HEK293 (cell line): ENCODE measurements around the gene AMD1.
A peak's percentile ranks its signal among the peaks of the same experiment; 100 is the strongest.

Experiments
- CTCF ChIA-PET: fragments of 350-600 bp; formaldehyde crosslinking; extraction: SDS; loops from one replicate; lab custom pipeline; 2021; ENCODE audit warnings: antibody characterized with exemption; lab: Yijun Ruan, JAX
- POLR2A ChIA-PET: fragments of 300-600 bp; formaldehyde crosslinking; extraction: SDS; loops from one replicate; lab custom pipeline; 2020; ENCODE audit warnings: antibody characterized with exemption, inconsistent platforms; lab: Yijun Ruan, JAX
- H3K27ac ChIP-seq: fragments of 200-500 bp; sonication (Bioruptor generic); 2 replicates; pipeline ENCODE4 v1.5.1; 2014; ENCODE audit warnings: low read depth, low read length, control low read depth, inconsistent platforms; ENCODE audit errors: extremely low read depth
- H3K36me3 ChIP-seq, 2 experiments: fragments of 200-500 bp in 1 of 2; sonication (Bioruptor generic) in 1 of 2; 1 replicate in 1 of 2; 2 replicates in 1 of 2; pipeline ENCODE4 v1.5.1; 2014 to 2017; ENCODE audit warnings: inconsistent platforms in 2 of 2, low read length in 2 of 2; ENCODE audit not compliant: control insufficient read depth in 2 of 2, insufficient read depth in 1 of 2
- H3K4me1 ChIP-seq: fragments of 200-500 bp; sonication (Bioruptor generic); 2 replicates; pipeline ENCODE4 v1.5.1; 2014; ENCODE audit warnings: mild to moderate bottlenecking, low read length, inconsistent platforms; ENCODE audit not compliant: control insufficient read depth, insufficient read depth
- H3K4me3 ChIP-seq: 2 replicates; pipeline ENCODE4 v1.5.1; 2011; ENCODE audit warnings: low read depth, mild to moderate bottlenecking, control low read depth, low read length, moderate library complexity
- H3K9me3 ChIP-seq: fragments of 200-500 bp; sonication (Bioruptor generic); 2 replicates; pipeline ENCODE4 v1.5.1; 2014; ENCODE audit warnings: low read depth, low read length, inconsistent platforms; ENCODE audit not compliant: control insufficient read depth, insufficient read depth
- BCL11B ChIP-seq: fragments of 450-650 bp; formaldehyde crosslinking; IDR thresholded peaks from 2 replicates; pipeline ENCODE4 v1.5.1; 2016; ENCODE audit warnings: low read depth, missing biosample characterization, missing genetic modification characterization
- GLIS2 ChIP-seq: fragments of 450-650 bp; formaldehyde crosslinking; IDR thresholded peaks from 2 replicates; pipeline ENCODE4 v1.5.1; 2016; ENCODE audit warnings: missing biosample characterization, missing genetic modification characterization
- KLF7 ChIP-seq: fragments of 450-650 bp; formaldehyde crosslinking; IDR thresholded peaks from 2 replicates; pipeline ENCODE4 v1.5.1; 2016; ENCODE audit warnings: missing biosample characterization, missing genetic modification characterization, borderline replicate concordance
- PRDM6 ChIP-seq: fragments of 450-650 bp; formaldehyde crosslinking; IDR thresholded peaks from 2 replicates; pipeline ENCODE4 v1.5.1; 2017; ENCODE audit warnings: missing biosample characterization, missing genetic modification characterization
- ZBTB17 ChIP-seq: fragments of 450-650 bp; formaldehyde crosslinking; IDR thresholded peaks from 2 replicates; pipeline ENCODE4 v1.5.1; 2016; ENCODE audit warnings: missing biosample characterization, missing genetic modification characterization
- ZNF121 ChIP-seq: fragments of 450-650 bp; formaldehyde crosslinking; IDR thresholded peaks from 2 replicates; pipeline ENCODE4 v1.5.1; 2016; ENCODE audit warnings: missing biosample characterization, missing genetic modification characterization
- ZNF175 ChIP-seq: fragments of 450-650 bp; formaldehyde crosslinking; IDR thresholded peaks from 2 replicates; pipeline ENCODE4 v1.5.1; 2016; ENCODE audit warnings: missing biosample characterization, missing genetic modification characterization
- ZNF2 ChIP-seq: fragments of 450-650 bp; formaldehyde crosslinking; IDR thresholded peaks from 2 replicates; pipeline ENCODE4 v1.5.1; 2016; ENCODE audit warnings: missing biosample characterization, missing genetic modification characterization
- ZNF202 ChIP-seq: fragments of 450-650 bp; formaldehyde crosslinking; IDR thresholded peaks from 2 replicates; pipeline ENCODE4 v1.5.1; 2016; ENCODE audit warnings: missing biosample characterization, missing genetic modification characterization, borderline replicate concordance
- ZNF221 ChIP-seq: fragments of 450-650 bp; formaldehyde crosslinking; IDR thresholded peaks from 2 replicates; pipeline ENCODE4 v1.5.1; 2017; ENCODE audit warnings: missing biosample characterization, missing genetic modification characterization, borderline replicate concordance
- ZNF248 ChIP-seq: fragments of 450-650 bp; formaldehyde crosslinking; IDR thresholded peaks from 2 replicates; pipeline ENCODE4 v1.5.1; 2017; ENCODE audit warnings: missing biosample characterization, missing genetic modification characterization
- ZNF266 ChIP-seq: fragments of 450-650 bp; formaldehyde crosslinking; IDR thresholded peaks from 2 replicates; pipeline ENCODE4 v1.5.1; 2016; ENCODE audit warnings: missing biosample characterization, missing genetic modification characterization, low read depth
- ZNF335 ChIP-seq: fragments of 450-650 bp; formaldehyde crosslinking; conservative IDR thresholded peaks from 2 replicates; pipeline ENCODE4 v1.5.1; 2016; ENCODE audit warnings: missing biosample characterization, missing genetic modification characterization
- ZNF354C ChIP-seq: fragments of 450-650 bp; formaldehyde crosslinking; IDR thresholded peaks from 2 replicates; pipeline ENCODE4 v1.5.1; 2016; ENCODE audit warnings: missing biosample characterization, missing genetic modification characterization, low read depth, borderline replicate concordance
- ZNF423 ChIP-seq: fragments of 450-650 bp; formaldehyde crosslinking; IDR thresholded peaks from 2 replicates; pipeline ENCODE4 v1.5.1; 2016; ENCODE audit warnings: missing biosample characterization, missing genetic modification characterization
- ZNF558 ChIP-seq: fragments of 450-650 bp; formaldehyde crosslinking; IDR thresholded peaks from 2 replicates; pipeline ENCODE4 v1.5.1; 2016; ENCODE audit warnings: missing biosample characterization, missing genetic modification characterization
- ZNF600 ChIP-seq: fragments of 450-650 bp; formaldehyde crosslinking; IDR thresholded peaks from 2 replicates; pipeline ENCODE4 v1.5.1; 2016; ENCODE audit warnings: missing biosample characterization, missing genetic modification characterization
- ZNF660 ChIP-seq: fragments of 450-650 bp; IDR thresholded peaks from 2 replicates; pipeline ENCODE4 v1.5.1; 2018; ENCODE audit warnings: missing biosample characterization, mild to moderate bottlenecking, missing genetic modification characterization
- ZSCAN30 ChIP-seq: fragments of 450-650 bp; IDR thresholded peaks from 2 replicates; pipeline ENCODE4 v1.5.1; 2018; ENCODE audit warnings: missing biosample characterization, mild to moderate bottlenecking, missing genetic modification characterization, moderate library complexity
- TF ChIP-seq, protein P1 (sequence below): fragments of 450-650 bp; formaldehyde crosslinking; IDR thresholded peaks from 2 replicates; pipeline ENCODE4 v1.5.1; 2016; ENCODE audit warnings: missing biosample characterization, missing genetic modification characterization
- TF ChIP-seq, protein P2 (sequence below): IDR thresholded peaks from 2 replicates; pipeline ENCODE4 v1.6.1; 2011; ENCODE audit warnings: mild to moderate bottlenecking, low read depth, low read length, borderline replicate concordance
- TF ChIP-seq, protein P3 (sequence below): fragments of 450-650 bp; formaldehyde crosslinking; IDR thresholded peaks from 2 replicates; pipeline ENCODE4 v1.5.1; 2016; ENCODE audit warnings: missing biosample characterization, missing genetic modification characterization

AMD1 gene

GRCh38 chr6:110878751-110879522 is 4.4 kb downstream of the AMD1 start (continued):
- TF ChIP-seq, protein P1, sequence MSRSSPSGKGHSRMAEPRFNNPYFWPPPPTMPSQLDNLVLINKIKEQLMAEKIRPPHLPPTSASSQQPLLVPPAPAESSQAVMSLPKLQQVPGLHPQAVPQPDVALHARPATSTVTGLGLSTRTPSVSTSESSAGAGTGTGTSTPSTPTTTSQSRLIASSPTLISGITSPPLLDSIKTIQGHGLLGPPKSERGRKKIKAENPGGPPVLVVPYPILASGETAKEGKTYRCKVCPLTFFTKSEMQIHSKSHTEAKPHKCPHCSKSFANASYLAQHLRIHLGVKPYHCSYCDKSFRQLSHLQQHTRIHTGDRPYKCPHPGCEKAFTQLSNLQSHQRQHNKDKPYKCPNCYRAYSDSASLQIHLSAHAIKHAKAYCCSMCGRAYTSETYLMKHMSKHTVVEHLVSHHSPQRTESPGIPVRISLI (tag by site-specific recombination) = peak; percentile 20; the same call in 1 of the 2 replicates
- TF ChIP-seq, protein P2, sequence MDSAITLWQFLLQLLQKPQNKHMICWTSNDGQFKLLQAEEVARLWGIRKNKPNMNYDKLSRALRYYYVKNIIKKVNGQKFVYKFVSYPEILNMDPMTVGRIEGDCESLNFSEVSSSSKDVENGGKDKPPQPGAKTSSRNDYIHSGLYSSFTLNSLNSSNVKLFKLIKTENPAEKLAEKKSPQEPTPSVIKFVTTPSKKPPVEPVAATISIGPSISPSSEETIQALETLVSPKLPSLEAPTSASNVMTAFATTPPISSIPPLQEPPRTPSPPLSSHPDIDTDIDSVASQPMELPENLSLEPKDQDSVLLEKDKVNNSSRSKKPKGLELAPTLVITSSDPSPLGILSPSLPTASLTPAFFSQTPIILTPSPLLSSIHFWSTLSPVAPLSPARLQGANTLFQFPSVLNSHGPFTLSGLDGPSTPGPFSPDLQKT = no peak
- TF ChIP-seq KLF7 (tag by site-specific recombination) = no peak
- TF ChIP-seq ZNF221 (tag by site-specific recombination) = no peak
- TF ChIP-seq ZNF121 = no peak
- TF ChIP-seq GLIS2 (tag by site-specific recombination) = no peak
- TF ChIP-seq ZNF600 (tag by site-specific recombination) = peak; percentile 43; the same call in 1 of the 2 replicates
- TF ChIP-seq ZNF354C (tag by site-specific recombination) = no peak
- TF ChIP-seq ZSCAN30 (tag by site-specific recombination) = no peak
- no peak for TF ChIP-seq BCL11B (tag by site-specific recombination)
- TF ChIP-seq ZNF175 = no peak
- no peak for TF ChIP-seq ZNF558

DNA sequence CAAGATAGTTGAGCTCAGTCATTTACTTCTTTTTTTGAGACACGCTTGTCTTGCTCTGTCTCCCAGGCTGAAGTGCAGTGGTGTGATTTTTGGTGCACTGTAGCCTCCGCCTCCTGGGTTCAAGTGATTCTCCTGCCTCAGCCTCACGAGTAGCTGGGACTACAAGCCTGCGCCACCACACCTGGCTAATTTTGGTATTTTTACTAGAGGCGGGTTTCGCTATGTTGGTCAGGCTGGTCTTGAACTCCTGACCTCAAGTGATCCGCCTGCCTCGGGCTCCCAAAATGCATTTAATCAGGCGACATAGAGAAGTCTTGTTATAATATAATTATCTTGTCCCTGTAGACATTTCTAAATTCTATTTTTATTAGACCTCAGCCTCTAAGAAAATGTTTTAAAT is 6.1 kb downstream of the AMD1 start:
- ChIA-PET CTCF (interaction anchor here (0.6 kb wide), 1 partner anchor 639 kb away, joined by 3 read pairs; no protein-coding TSS in a partner anchor), POLR2A (no interaction called here)
- peaks cover 0 to 6% of the 10 kb centered on the region in 2 experiments; a peak in 1 of 3 replicates for H3K36me3 ChIP-seq
- no peak overlapping the region for H3K4me3 ChIP-seq
- no peaks in the 10 kb centered on the region for H3K9me3 ChIP-seq
- H3K27ac ChIP-seq = no peak overlapping the region
- H3K4me1 ChIP-seq = peaks cover 35% of the 10 kb centered on the region
- 0 out of 2 replicates have a peak, but pooled peaks have one; percentile 46 for TF ChIP-seq ZNF2 (tag by site-specific recombination)
- no peak for TF ChIP-seq ZNF266

DNA sequence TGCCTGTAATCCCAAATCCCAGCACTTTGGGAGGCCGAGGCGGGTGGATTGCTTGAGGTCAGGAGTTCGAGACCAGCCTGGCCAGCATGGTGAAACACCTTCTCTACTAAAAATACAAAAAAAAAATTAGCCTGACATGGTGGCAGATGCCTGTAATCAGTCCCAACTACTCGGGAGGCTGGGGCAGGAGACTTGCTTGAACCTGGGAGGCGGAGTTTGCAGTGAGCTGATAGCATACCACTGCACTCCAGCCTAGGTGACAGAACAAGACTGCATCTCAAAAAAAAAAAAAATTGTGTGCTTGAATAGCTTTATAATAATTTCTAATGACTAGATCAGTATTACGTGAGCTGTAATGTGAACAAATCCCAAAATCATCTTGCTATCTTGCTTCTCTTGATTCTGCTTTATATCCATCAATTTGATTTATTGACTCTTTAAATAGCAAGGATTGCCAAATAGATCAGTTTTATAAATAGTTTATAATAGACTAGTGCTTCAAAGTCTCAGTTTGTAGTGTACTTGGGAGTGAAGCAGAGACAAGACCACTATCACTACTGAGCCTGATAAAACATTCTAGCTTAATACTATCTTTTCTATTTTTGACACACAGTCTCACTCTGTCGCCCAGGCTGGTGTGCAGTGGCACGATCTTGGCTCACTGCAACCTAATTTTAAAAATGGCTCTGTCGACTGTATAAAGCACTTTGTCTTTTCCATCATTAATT is 7.1 kb downstream of the AMD1 start:
- Histone ChIP-seq H3K9me3 (no peaks in the 10 kb centered on the region), H3K4me1 (peaks cover 35% of the 10 kb centered on the region), H3K4me3 (no peak overlapping the region), H3K36me3 (peaks cover 0 to 6% of the 10 kb centered on the region in 2 experiments; a peak in 1 of 3 replicates), H3K27ac (no peak overlapping the region)
- ChIA-PET CTCF (interaction anchor here (0.6 to 1.8 kb wide), 8 partner anchors 9 to 353 kb away, joined by 3 to 7 read pairs (median 4); partner anchors contain the start of gene CDK19), POLR2A (interaction anchor here (1.8 kb wide), 1 partner anchor 66 kb away, joined by 7 read pairs; the partner anchor contains the start of gene CDK19)
- TF ChIP-seq ZNF660 (tag by site-specific recombination) (peak; percentile 42; the same call in 1 of the 2 replicates), ZBTB17 (tag by site-specific recombination) (no peak)

GRCh38 chr6:110882274-110882619 is 7.7 kb downstream of the AMD1 start:
- Histone ChIP-seq H3K27ac (no peak overlapping the region), H3K4me3 (no peak overlapping the region), H3K4me1 (peaks cover 35% of the 10 kb centered on the region), H3K36me3 (peaks cover under 1 to 6% of the 10 kb centered on the region in 2 experiments; a peak in 1 of 3 replicates), H3K9me3 (no peaks in the 10 kb centered on the region)
- ChIA-PET POLR2A (interaction anchor here (1.8 kb wide), 1 partner anchor 67 kb away, joined by 7 read pairs; the partner anchor contains the start of gene CDK19), CTCF (interaction anchor here (0.6 to 1.8 kb wide), 7 partner anchors 9 to 354 kb away, joined by 3 to 7 read pairs (median 5); partner anchors contain the start of gene CDK19)
- TF ChIP-seq ZNF423 (no peak), PRDM6 (tag by site-specific recombination) (peak; percentile 30; the same call in 1 of the 2 replicates), ZNF335 (no peak), ZNF202 (no peak), ZNF248 (tag by site-specific recombination) (no peak)
- TF ChIP-seq, protein P3, sequence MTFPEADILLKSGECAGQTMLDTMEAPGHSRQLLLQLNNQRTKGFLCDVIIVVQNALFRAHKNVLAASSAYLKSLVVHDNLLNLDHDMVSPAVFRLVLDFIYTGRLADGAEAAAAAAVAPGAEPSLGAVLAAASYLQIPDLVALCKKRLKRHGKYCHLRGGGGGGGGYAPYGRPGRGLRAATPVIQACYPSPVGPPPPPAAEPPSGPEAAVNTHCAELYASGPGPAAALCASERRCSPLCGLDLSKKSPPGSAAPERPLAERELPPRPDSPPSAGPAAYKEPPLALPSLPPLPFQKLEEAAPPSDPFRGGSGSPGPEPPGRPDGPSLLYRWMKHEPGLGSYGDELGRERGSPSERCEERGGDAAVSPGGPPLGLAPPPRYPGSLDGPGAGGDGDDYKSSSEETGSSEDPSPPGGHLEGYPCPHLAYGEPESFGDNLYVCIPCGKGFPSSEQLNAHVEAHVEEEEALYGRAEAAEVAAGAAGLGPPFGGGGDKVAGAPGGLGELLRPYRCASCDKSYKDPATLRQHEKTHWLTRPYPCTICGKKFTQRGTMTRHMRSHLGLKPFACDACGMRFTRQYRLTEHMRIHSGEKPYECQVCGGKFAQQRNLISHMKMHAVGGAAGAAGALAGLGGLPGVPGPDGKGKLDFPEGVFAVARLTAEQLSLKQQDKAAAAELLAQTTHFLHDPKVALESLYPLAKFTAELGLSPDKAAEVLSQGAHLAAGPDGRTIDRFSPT = no peak
